Gastrocnemius medialis (tissue), 4 donors: Measurements from ENCODE around the gene ARFGAP1.

Source experiments
- POLR2A ChIP-seq, 2 donors: fragments of 450-650 bp; IDR thresholded peaks; one replicate each; pipeline ENCODE4 v1.6.1; 2017; ENCODE audit warnings: antibody characterized with exemption in 2 of 2, mild to moderate bottlenecking in 2 of 2, moderate library complexity in 2 of 2
- TF ChIP-seq, protein P1 (sequence below), 5 experiments: fragments of 450-650 bp in 3 of 5; fragments of 200-600 bp in 2 of 5; sonication (generic) in 2 of 5; IDR thresholded peaks in 4 of 5; conservative IDR thresholded peaks in 1 of 5; 1 replicate in 4 of 5; 2 replicates in 1 of 5; pipeline ENCODE4 v1.5.1; 2016 to 2019; ENCODE audit warnings: antibody characterized with exemption in 5 of 5, mild to moderate bottlenecking in 3 of 5, moderate library complexity in 3 of 5

DNA sequence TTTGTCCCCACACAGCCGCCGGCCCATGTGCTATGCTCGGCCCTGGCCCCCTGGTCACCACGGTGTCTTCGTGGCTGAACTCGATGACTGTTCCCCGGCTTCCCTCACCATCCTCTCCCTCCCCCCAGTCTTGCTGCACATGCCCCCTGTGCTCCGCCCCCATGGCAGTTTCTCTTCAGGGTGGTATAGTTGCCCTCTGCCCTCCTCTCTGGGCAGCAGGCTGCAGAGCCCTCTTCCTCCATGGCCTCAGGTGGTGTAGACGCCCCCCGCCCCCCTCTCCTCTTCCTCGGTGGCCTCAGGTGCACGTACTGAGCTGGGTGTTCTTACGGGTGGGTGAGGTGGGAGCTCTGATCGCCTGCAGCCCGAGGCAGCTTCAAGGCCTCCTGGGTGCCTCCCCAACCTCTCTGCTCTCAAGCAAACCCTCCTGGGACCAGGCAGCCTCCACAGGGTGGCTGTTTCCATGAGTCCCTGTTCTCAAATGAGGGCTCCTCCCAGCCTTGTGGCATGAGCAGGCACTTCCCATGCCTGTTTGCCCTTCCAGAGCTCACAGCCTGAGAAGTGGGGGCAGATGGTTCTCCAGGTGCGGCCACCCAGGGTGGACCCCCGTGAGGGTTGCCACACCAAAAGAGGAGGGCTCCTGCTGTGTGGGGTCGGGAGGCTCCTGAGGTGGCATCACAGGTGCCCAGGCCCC, 45.1 kb downstream of the ARFGAP1 start:
- TF ChIP-seq POLR2A (IDR thresholded peaks at IDR 0.05), result no peak
- TF ChIP-seq, protein P1, sequence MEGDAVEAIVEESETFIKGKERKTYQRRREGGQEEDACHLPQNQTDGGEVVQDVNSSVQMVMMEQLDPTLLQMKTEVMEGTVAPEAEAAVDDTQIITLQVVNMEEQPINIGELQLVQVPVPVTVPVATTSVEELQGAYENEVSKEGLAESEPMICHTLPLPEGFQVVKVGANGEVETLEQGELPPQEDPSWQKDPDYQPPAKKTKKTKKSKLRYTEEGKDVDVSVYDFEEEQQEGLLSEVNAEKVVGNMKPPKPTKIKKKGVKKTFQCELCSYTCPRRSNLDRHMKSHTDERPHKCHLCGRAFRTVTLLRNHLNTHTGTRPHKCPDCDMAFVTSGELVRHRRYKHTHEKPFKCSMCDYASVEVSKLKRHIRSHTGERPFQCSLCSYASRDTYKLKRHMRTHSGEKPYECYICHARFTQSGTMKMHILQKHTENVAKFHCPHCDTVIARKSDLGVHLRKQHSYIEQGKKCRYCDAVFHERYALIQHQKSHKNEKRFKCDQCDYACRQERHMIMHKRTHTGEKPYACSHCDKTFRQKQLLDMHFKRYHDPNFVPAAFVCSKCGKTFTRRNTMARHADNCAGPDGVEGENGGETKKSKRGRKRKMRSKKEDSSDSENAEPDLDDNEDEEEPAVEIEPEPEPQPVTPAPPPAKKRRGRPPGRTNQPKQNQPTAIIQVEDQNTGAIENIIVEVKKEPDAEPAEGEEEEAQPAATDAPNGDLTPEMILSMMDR (IDR thresholded peaks at IDR 0.05 in 4 of 5, conservative IDR thresholded peaks at IDR 0.05 in 1 of 5), result no peak
